Stimulated activated CD4-positive, alpha-beta T cell treated with anti-CD3 and anti-CD28 coated beads, Interleukin-1b, Interleukin-23, amount 100 ng/mL, for 24 hours (primary cell): ENCODE measurements around the gene ZYG11B.
"Not testable (repeated sequence)": the region's sequence is repeated elsewhere in the genome, so short reads cannot be mapped to it uniquely, and the experiment has no call there.

Experiments used
- DNase-seq, 4 experiments: peaks; one replicate each; pipeline ENCODE4 v3.0.0-alpha.2; 2020; ENCODE audit warnings: low read depth in 4 of 4, low spot score in 1 of 4

The ZYG11B gene

GRCh38 chr1:52726265-52727113 lies at the start of gene ZYG11B:
Gene ZYG11B, plus strand, starts transcription at chr1:52726453. Its CDS starts 201 bp downstream, at chr1:52726654.
- DNase-seq = peak; percentile 77 to 88 (median 82)

GRCh38 chr1:52677076-52677806 lies 49.0 kb upstream of the ZYG11B start:
- no peak for DNase-seq

- no peak for DNase-seq
Observed at GRCh38 chr1:52679048-52679447, 47.2 kb upstream of the ZYG11B start.

- no peak for DNase-seq
Observed at GRCh38 chr1:52679498-52679897, 46.8 kb upstream of the ZYG11B start.

GRCh38 chr1:52680353-52680752 lies 45.9 kb upstream of the ZYG11B start:
- no peak for DNase-seq

- DNase-seq = no peak
Observed at GRCh38 chr1:52681136-52681535, 45.1 kb upstream of the ZYG11B start.

- no peak for DNase-seq
Observed at GRCh38 chr1:52683367-52683940, 42.8 kb upstream of the ZYG11B start.

GRCh38 chr1:52684545-52684944 lies 41.7 kb upstream of the ZYG11B start:
- DNase-seq = no peak

GRCh38 chr1:52686261-52686751 lies 39.9 kb upstream of the ZYG11B start:
- peak; percentile 36 to 57 (median 52) for DNase-seq

GRCh38 chr1:52686830-52687229 lies 39.4 kb upstream of the ZYG11B start:
- no peak for DNase-seq

- no peak for DNase-seq
Observed at GRCh38 chr1:52691821-52692220, 34.4 kb upstream of the ZYG11B start.

GRCh38 chr1:52692697-52693096 lies 33.6 kb upstream of the ZYG11B start:
- DNase-seq = no peak

GRCh38 chr1:52693351-52693750 lies 32.9 kb upstream of the ZYG11B start:
- DNase-seq = not testable (repeated sequence)

- DNase-seq = no peak
Observed at GRCh38 chr1:52693843-52694242, 32.4 kb upstream of the ZYG11B start.

- DNase-seq = no peak
Observed at GRCh38 chr1:52695627-52696026, 30.6 kb upstream of the ZYG11B start.

- DNase-seq = peak; percentile 36 to 63 (median 54)
Observed at GRCh38 chr1:52697795-52698674, 28.2 kb upstream of the ZYG11B start, which contains the start of gene COA7. Gene COA7, minus strand, starts transcription at chr1:52698347. Its CDS starts 21 bp downstream, at chr1:52698326.

GRCh38 chr1:52702886-52703787 lies 23.1 kb upstream of the ZYG11B start:
- DNase-seq = peak; percentile 50 to 77 (median 62)

GRCh38 chr1:52706136-52706670 lies 20.1 kb upstream of the ZYG11B start:
- DNase-seq = no peak
